HCT116 (cell line): ENCODE data around the gene FAM47E.

Experiments
- EZH2 ChIP-seq: fragments of 200-600 bp; sonication (generic); IDR thresholded peaks from 2 replicates; pipeline ENCODE4 v1.6.1; 2017; ENCODE audit warnings: antibody characterized with exemption, mixed run types
- FOSL1 ChIP-seq: IDR thresholded peaks from 2 replicates; pipeline ENCODE4 v1.6.1; 2012; ENCODE audit warnings: low read depth
- TF ChIP-seq, protein P1 (sequence below), 3 experiments: fragments of 200-600 bp in 1 of 3; sonication (generic) in 1 of 3; IDR thresholded peaks in 2 of 3; conservative IDR thresholded peaks in 1 of 3; 2 replicates each; pipeline ENCODE4 v1.5.1; 2012 to 2017; ENCODE audit warnings: low read depth in 2 of 3, low read length in 2 of 3, antibody characterized with exemption in 1 of 3, borderline replicate concordance in 1 of 3, control low read depth in 1 of 3, mild to moderate bottlenecking in 1 of 3, mixed read lengths in 1 of 3, mixed run types in 1 of 3, moderate library complexity in 1 of 3; ENCODE audit not compliant: insufficient read depth in 1 of 3

DNA sequence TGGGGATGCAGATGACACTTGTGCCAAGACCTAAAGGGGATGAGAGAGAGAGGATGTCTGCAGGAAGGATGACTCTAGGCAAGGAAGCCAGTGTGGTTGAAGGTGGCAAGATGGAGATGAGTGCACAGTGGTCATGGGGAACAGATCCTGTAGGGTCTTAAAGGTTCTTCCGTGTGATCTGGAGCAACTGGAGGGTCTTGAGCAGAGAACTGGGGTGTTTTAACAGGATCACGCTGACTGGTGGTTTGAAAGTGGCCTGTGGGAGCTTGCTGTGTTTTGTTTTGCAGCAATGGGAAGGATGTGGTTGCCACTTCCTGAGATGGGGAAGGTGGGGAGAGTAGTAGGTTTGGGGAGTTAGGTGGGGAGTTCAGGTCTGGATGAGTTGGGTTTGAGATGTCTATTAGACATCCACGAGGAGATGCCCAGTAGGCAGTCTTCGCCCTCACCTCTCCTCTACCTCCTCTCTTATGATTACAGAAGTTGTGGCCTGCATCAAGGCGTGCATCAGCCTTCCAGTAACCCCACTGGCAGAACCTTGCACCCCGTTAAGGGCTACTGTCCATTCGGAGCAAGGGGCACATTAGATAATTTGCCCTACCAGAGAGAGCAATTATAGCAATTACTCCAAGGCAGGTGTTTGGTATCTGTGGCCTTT, 53.6 kb downstream of the FAM47E start:
- TF ChIP-seq, protein P1, sequence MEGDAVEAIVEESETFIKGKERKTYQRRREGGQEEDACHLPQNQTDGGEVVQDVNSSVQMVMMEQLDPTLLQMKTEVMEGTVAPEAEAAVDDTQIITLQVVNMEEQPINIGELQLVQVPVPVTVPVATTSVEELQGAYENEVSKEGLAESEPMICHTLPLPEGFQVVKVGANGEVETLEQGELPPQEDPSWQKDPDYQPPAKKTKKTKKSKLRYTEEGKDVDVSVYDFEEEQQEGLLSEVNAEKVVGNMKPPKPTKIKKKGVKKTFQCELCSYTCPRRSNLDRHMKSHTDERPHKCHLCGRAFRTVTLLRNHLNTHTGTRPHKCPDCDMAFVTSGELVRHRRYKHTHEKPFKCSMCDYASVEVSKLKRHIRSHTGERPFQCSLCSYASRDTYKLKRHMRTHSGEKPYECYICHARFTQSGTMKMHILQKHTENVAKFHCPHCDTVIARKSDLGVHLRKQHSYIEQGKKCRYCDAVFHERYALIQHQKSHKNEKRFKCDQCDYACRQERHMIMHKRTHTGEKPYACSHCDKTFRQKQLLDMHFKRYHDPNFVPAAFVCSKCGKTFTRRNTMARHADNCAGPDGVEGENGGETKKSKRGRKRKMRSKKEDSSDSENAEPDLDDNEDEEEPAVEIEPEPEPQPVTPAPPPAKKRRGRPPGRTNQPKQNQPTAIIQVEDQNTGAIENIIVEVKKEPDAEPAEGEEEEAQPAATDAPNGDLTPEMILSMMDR (IDR thresholded peaks at IDR 0.05 in 2 of 3, conservative IDR thresholded peaks at IDR 0.05 in 1 of 3; ENCODE audit: borderline replicate concordance in 1 of 3, insufficient read depth in 1 of 3, low read depth in 2 of 3, low read length in 2 of 3): no peak
- no peak for TF ChIP-seq FOSL1
- TF ChIP-seq EZH2: no peak
